Epithelial cell of proximal tubule (primary cell): ENCODE results near the gene KCNB1. TPM values are rescaled to one million over a fixed set of nuclear protein-coding genes. Genes with fewer than 3 reads are reported as not detected.
A peak's percentile ranks its signal among the peaks of the same experiment; 100 is the strongest.

Source experiments
- DNase-seq: peaks from one replicate; pipeline ENCODE4 v3.0.0-alpha.2; 2011; ENCODE audit warnings: low read depth
- H3K4me3 ChIP-seq: 2 replicates; pipeline ENCODE4 v1.5.1; 2011; ENCODE audit warnings: low read depth, mild to moderate bottlenecking, low read length
- CTCF ChIP-seq: conservative IDR thresholded peaks from 2 replicates; pipeline ENCODE4 v1.5.1; 2012; ENCODE audit warnings: low read depth, mild to moderate bottlenecking, low read length
- total RNA-seq: library from RNA; depleted of rRNA; stranded (reverse); fragments of >200 nt; gene quantifications from 2 replicates; pipeline ENCODE4 v1.2.3, GENCODE V29; 2015

The KCNB1 gene
- total RNA-seq, 1 donor from 2014 or later = not detected

GRCh38 chr20:49348563-49348962, 133.9 kb downstream of the KCNB1 start:
- no peak overlapping the region for H3K4me3 ChIP-seq
- no peak for TF ChIP-seq CTCF
- DNase-seq = no peak

- no peak for TF ChIP-seq CTCF
- H3K4me3 ChIP-seq = no peak overlapping the region
- no peak for DNase-seq
These were observed 135.3 kb downstream of the KCNB1 start for GRCh38 chr20:49347156-49347555.

- DNase-seq = no peak
- no peak for TF ChIP-seq CTCF
- H3K4me3 ChIP-seq = no peak overlapping the region
These were observed 135.8 kb downstream of the KCNB1 start for GRCh38 chr20:49346682-49347081.

GRCh38 chr20:49345524-49345923, 136.9 kb downstream of the KCNB1 start:
- TF ChIP-seq CTCF = no peak
- DNase-seq = no peak
- H3K4me3 ChIP-seq = no peak overlapping the region

GRCh38 chr20:49344975-49345374, 137.5 kb downstream of the KCNB1 start:
- peak; percentile 73 for DNase-seq
- no peak overlapping the region for H3K4me3 ChIP-seq
- no peak for TF ChIP-seq CTCF

- DNase-seq = no peak
- no peak for TF ChIP-seq CTCF
- no peak overlapping the region for H3K4me3 ChIP-seq
These were observed 138.3 kb downstream of the KCNB1 start for GRCh38 chr20:49344140-49344539.

- DNase-seq = no peak
- TF ChIP-seq CTCF = no peak
These were observed 139.2 kb downstream of the KCNB1 start for GRCh38 chr20:49343246-49343645.

More at GRCh38 chr20:49343246-49343645, 139.2 kb downstream of the KCNB1 start:
- H3K4me3 ChIP-seq = no peak overlapping the region
